ENCODE results near the gene UQCR11. TPM values are rescaled to one million over a fixed set of nuclear protein-coding genes. Genes with fewer than 3 reads are reported as not detected.

The UQCR11 gene
- total RNA-seq, 2 donors from 2014 or later: 12.2 to 52.4 TPM

DNA sequence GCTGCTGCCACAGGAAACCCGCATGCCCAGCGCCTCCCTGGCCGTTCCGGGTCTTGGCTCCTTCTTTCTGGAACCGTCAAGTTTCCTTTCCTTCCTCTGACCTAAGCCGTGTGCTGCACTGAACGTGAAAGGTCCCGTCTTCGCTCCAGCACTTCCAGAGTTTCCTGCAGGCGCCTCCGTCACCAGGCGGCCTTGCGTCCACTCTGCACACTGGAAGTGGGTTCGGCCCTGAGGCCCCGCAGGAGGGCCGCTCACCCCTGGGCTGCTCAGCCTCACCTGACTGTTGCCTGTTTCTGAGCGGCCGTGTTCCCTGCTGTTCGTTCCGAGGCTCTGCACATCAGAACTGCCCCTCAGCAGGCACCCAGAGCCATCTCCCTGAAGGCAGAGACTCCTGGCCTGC lies 24.9 kb downstream of the UQCR11 start:
- DNase-seq (no peak), ATAC-seq (no peak)
- Histone ChIP-seq H3K4me3 (no peak overlapping the region), H3K9me3 (no peaks in the 10 kb centered on the region), H3K4me1 (no peaks in the 10 kb centered on the region), H3K27me3 (no peaks in the 10 kb centered on the region), H3K27ac (no peak overlapping the region), H3K36me3 (replicated peaks in 1 of 2; ENCODE audit: insufficient read depth in 1 of 2, low read depth in 2 of 2) (peaks cover 8 to 12% of the 10 kb centered on the region in 2 donors)
- no peak for TF ChIP-seq POLR2A (IDR thresholded peaks at IDR 0.05)
- TF ChIP-seq, protein P1, sequence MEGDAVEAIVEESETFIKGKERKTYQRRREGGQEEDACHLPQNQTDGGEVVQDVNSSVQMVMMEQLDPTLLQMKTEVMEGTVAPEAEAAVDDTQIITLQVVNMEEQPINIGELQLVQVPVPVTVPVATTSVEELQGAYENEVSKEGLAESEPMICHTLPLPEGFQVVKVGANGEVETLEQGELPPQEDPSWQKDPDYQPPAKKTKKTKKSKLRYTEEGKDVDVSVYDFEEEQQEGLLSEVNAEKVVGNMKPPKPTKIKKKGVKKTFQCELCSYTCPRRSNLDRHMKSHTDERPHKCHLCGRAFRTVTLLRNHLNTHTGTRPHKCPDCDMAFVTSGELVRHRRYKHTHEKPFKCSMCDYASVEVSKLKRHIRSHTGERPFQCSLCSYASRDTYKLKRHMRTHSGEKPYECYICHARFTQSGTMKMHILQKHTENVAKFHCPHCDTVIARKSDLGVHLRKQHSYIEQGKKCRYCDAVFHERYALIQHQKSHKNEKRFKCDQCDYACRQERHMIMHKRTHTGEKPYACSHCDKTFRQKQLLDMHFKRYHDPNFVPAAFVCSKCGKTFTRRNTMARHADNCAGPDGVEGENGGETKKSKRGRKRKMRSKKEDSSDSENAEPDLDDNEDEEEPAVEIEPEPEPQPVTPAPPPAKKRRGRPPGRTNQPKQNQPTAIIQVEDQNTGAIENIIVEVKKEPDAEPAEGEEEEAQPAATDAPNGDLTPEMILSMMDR (IDR thresholded peaks at IDR 0.05): no peak
- intact Hi-C loops (cut with DNase I): no loop called here
- WGBS, 2 donors: 88 to 94% methylated on average over 13 to 19 of the region's 20 CpGs

DNA sequence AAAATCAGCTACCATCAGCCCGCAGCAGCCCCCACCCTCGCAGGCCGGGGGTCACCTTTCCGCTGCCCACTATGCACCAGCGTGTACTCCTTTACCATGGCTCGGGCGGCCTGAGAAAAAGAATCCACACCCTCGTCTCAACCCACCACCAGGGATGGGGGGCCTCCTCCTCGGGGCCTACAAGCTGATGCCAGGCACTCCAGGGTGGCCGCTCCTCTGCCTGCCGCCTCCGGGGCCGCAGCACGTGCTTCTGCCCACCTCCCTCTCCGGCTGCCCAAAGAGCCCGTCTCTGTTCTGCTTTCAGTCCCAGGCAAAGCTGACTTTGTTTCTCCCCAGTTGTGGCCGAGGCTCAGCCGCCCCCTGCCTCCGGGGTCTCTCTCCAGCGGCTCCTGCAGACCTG lies 26.0 kb downstream of the UQCR11 start:
- intact Hi-C loops (cut with DNase I): no loop called here
- Histone ChIP-seq H3K4me3 (no peak overlapping the region), H3K9me3 (no peaks in the 10 kb centered on the region), H3K4me1 (no peaks in the 10 kb centered on the region), H3K27me3 (no peaks in the 10 kb centered on the region), H3K36me3 (replicated peaks in 1 of 2; ENCODE audit: insufficient read depth in 1 of 2, low read depth in 2 of 2) (peaks cover 8 to 12% of the 10 kb centered on the region in 2 donors), H3K27ac (no peak overlapping the region)
- no peak for DNase-seq
- TF ChIP-seq, protein P1 (IDR thresholded peaks at IDR 0.05): no peak
- no peak for TF ChIP-seq POLR2A (IDR thresholded peaks at IDR 0.05)
- no peak for ATAC-seq
- 95 to 96% methylated on average over 20 of the region's 20 CpGs for WGBS, 2 donors

DNA sequence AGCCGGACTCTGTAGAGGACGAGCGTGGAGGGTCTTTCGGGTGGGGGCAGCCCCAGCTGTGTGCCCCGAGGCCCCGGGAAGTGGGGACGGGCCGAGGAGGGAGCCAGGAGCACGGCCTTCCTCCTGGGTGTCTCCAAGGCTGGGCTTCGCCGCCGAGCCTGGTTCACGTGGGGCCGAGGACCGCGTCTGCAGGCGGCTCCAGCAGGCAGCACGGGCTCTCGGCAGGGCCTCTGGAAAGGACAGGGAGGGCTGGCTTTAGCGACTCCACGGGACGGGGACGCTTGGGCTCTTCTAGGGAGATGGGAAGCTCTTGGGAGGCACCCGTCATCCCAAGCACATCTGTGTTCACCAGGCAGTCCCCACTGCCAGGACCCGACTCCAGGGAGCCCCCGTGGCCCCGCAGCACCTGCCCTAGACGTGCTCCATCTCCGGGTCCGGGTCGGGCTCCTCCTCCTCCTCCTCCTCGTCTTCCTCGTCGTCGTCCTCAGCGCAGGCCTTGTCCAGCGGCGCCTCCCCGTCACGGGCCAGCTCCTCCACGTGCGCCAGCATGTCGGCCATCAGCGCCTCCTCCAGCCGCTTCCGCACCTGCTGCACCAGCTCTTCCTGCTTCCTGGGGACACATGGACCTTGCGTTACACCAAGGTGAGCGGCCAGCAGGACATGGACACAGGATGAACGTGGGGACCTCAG lies 27.2 kb downstream of the UQCR11 start:
- H3K27ac ChIP-seq: no peak overlapping the region
- ATAC-seq: no peak
- DNase-seq: no peak
- no peaks in the 10 kb centered on the region for H3K9me3 ChIP-seq
- H3K27me3 ChIP-seq: no peaks in the 10 kb centered on the region
- intact Hi-C loops (cut with DNase I): no loop called here
- H3K36me3 ChIP-seq (replicated peaks in 1 of 2; ENCODE audit: insufficient read depth in 1 of 2, low read depth in 2 of 2): peaks cover 8 to 10% of the 10 kb centered on the region in 2 donors
- TF ChIP-seq POLR2A (IDR thresholded peaks at IDR 0.05): no peak
- TF ChIP-seq, protein P1 (IDR thresholded peaks at IDR 0.05): no peak
- H3K4me1 ChIP-seq: no peaks in the 10 kb centered on the region
- 91 to 96% methylated on average over 27 to 46 of the region's 49 CpGs for WGBS, 2 donors
- no peak overlapping the region for H3K4me3 ChIP-seq

DNA sequence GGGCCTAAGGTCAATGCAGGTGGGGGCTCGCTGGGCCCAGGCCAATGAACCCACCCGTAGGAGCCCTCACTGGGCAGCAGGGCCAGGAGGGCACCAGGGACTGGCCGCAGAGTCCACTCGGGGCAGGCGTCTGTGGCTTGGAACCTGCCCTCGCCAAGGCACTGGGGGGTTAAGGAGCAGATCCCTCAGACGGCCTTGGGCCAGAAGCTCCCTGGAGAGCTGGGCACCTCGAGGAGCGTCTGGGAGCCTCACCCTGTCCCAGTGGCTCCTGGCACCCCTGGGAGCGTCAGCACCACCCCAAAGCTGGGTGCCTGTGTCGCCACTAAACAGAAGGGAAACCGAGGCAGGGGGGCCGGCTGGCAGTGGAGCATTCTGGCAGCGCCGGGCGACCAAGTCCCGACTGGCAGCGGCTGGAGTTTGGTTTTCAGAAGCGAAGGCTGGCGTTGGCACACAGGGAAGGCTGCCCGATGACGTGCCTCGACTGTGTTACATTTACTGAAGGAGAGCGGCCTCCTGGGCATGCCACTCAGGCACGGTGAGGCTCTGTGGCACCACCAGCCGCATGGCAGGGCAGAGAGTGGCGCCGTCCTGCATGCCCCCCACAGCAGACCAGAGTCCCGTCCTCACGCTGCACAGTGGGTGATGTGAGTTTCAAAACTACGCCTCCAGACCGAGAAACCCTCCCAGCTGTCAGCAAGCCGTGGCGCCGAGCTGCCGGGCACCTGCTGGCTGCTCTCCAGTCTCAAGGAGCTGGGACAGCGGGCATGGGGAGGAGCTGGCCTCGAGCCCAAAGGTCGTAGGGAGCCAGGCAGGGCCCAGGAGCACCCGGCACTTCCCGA lies 28.0 kb downstream of the UQCR11 start:
- ATAC-seq: no peak
- TF ChIP-seq, protein P1 (IDR thresholded peaks at IDR 0.05): no peak
- TF ChIP-seq POLR2A (IDR thresholded peaks at IDR 0.05): no peak
- H3K4me3 ChIP-seq: no peak overlapping the region
- peaks cover 8 to 10% of the 10 kb centered on the region in 2 donors for H3K36me3 ChIP-seq (replicated peaks in 1 of 2; ENCODE audit: insufficient read depth in 1 of 2, low read depth in 2 of 2)
- H3K27ac ChIP-seq: no peak overlapping the region
- 82 to 96% methylated on average over 5 to 36 of the region's 41 CpGs for WGBS, 2 donors
- no peaks in the 10 kb centered on the region for H3K4me1 ChIP-seq
- intact Hi-C loops (cut with DNase I): no loop called here
- H3K27me3 ChIP-seq: no peaks in the 10 kb centered on the region
- DNase-seq: no peak
- no peaks in the 10 kb centered on the region for H3K9me3 ChIP-seq

Data from body of pancreas (tissue), 4 donors.